Gastrocnemius medialis (tissue), 4 donors: ENCODE results near the gene NID1. TPM values are rescaled to one million over a fixed set of nuclear protein-coding genes. Genes with fewer than 3 reads are reported as not detected.

Source experiments
- ATAC-seq, 2 donors: fragments of 150-250 bp; one replicate each; pipeline ENCODE4 v1.9.1; 2016
- DNase-seq, 2 donors: peaks; one replicate each; pipeline ENCODE4 v3.0.0-alpha.2; 2019
- H3K27ac ChIP-seq, 4 donors: fragments of 200-600 bp; sonication (generic); 1 replicate in 1 of 4; 2 replicates in 3 of 4; pipeline ENCODE4 v1.5.1; 2016 to 2018; ENCODE audit warnings: mild to moderate bottlenecking in 2 of 4, moderate library complexity in 1 of 4
- H3K27me3 ChIP-seq, 3 donors: fragments of 200-600 bp; sonication (generic) in 2 of 3; 1 replicate in 1 of 3; 2 replicates in 2 of 3; pipeline versions ENCODE4 v1.5.1 to v1.6.0; 2016 to 2019; ENCODE audit warnings: mild to moderate bottlenecking in 1 of 3, moderate library complexity in 1 of 3
- H3K36me3 ChIP-seq, 2 donors: fragments of 200-600 bp; sonication (generic) in 1 of 2; one replicate each; pipeline ENCODE4 v1.5.1; 2017 to 2018
- H3K4me1 ChIP-seq, 2 donors: fragments of 200-600 bp; sonication (generic) in 1 of 2; one replicate each; pipeline ENCODE4 v1.5.1; 2016 to 2017; ENCODE audit warnings: mild to moderate bottlenecking in 2 of 2
- H3K4me3 ChIP-seq, 4 donors: fragments of 200-600 bp; sonication (generic) in 3 of 4; 1 replicate in 1 of 4; 2 replicates in 3 of 4; pipeline ENCODE4 v1.5.1; 2016 to 2019; ENCODE audit warnings: mild to moderate bottlenecking in 2 of 4
- H3K9me3 ChIP-seq, 3 donors: fragments of 200-600 bp; sonication (generic) in 2 of 3; 1 replicate in 1 of 3; 2 replicates in 2 of 3; pipeline ENCODE4 v1.5.1; 2016 to 2019
- CTCF ChIP-seq, 5 experiments: fragments of 450-650 bp in 3 of 5; fragments of 200-600 bp in 2 of 5; sonication (generic) in 2 of 5; IDR thresholded peaks in 4 of 5; conservative IDR thresholded peaks in 1 of 5; 1 replicate in 4 of 5; 2 replicates in 1 of 5; pipeline ENCODE4 v1.5.1; 2016 to 2019; ENCODE audit warnings: antibody characterized with exemption in 5 of 5, mild to moderate bottlenecking in 3 of 5, moderate library complexity in 3 of 5
- POLR2A ChIP-seq, 2 donors: fragments of 450-650 bp; IDR thresholded peaks; one replicate each; pipeline ENCODE4 v1.6.1; 2017; ENCODE audit warnings: antibody characterized with exemption in 2 of 2, mild to moderate bottlenecking in 2 of 2, moderate library complexity in 2 of 2
- in situ Hi-C, 4 donors: fragments of 200-750 bp; cut with MboI; loops; one replicate each; pipeline versions ENCODE4 v1.15.0 to v1.8.0; 2017; ENCODE audit warnings: low sequenced_read_pairs in 4 of 4
- intact Hi-C: fragments of 100-400 bp; cut with DNase I; formaldehyde crosslinking; loops from one replicate; pipeline ENCODE4 v1.15.1; 2023; ENCODE audit warnings: low total_unique reads
- total RNA-seq, 4 donors: library from RNA; depleted of rRNA; stranded (reverse); fragments of >200 nt; gene quantifications; one replicate each; pipeline versions ENCODE4 v1.1.0 to v1.2.3, GENCODE V29; 2016

Gene NID1
- total RNA-seq, 4 donors from 2014 or later = 33.7 to 79.0 (median 51.7) TPM

- DNase-seq (no peak), ATAC-seq (no peak)
- intact Hi-C loops = no loop called here
- Histone ChIP-seq H3K4me1 (peaks cover 0 to 4% of the 10 kb centered on the region in 2 donors), H3K4me3 (no peak overlapping the region), H3K27me3 (no peaks in the 10 kb centered on the region), H3K36me3 (peaks cover 0 to 8% of the 10 kb centered on the region in 2 donors), H3K9me3 (no peaks in the 10 kb centered on the region), H3K27ac (no peak overlapping the region)
- in situ Hi-C loops = no loop called here
- no peak for TF ChIP-seq POLR2A (IDR thresholded peaks at IDR 0.05)
Measured at GRCh38 chr1:235997931-235998330, 67.0 kb downstream of the NID1 start.

GRCh38 chr1:235997049-235997448, 67.8 kb downstream of the NID1 start:
- Histone ChIP-seq H3K27ac (no peak overlapping the region), H3K9me3 (no peaks in the 10 kb centered on the region), H3K4me3 (no peak overlapping the region), H3K27me3 (no peaks in the 10 kb centered on the region), H3K36me3 (peaks cover 0 to 8% of the 10 kb centered on the region in 2 donors), H3K4me1 (peaks cover 0 to 2% of the 10 kb centered on the region in 2 donors)
- DNase-seq (no peak), ATAC-seq (no peak)
- intact Hi-C loops (no loop called here), in situ Hi-C loops (no loop called here)
- TF ChIP-seq CTCF (IDR thresholded peaks at IDR 0.05 in 4 of 5, conservative IDR thresholded peaks at IDR 0.05 in 1 of 5) (no peak), POLR2A (IDR thresholded peaks at IDR 0.05) (no peak)

GRCh38 chr1:235996048-235996785, 68.7 kb downstream of the NID1 start:
- in situ Hi-C loops (no loop called here), intact Hi-C loops (no loop called here)
- Histone ChIP-seq H3K27ac (no peak overlapping the region), H3K4me3 (no peak overlapping the region), H3K27me3 (no peaks in the 10 kb centered on the region), H3K9me3 (no peaks in the 10 kb centered on the region), H3K36me3 (peaks cover 0 to 8% of the 10 kb centered on the region in 2 donors), H3K4me1 (no peaks in the 10 kb centered on the region)
- no peak for DNase-seq
- TF ChIP-seq CTCF (IDR thresholded peaks at IDR 0.05 in 4 of 5, conservative IDR thresholded peaks at IDR 0.05 in 1 of 5) (no peak), POLR2A (IDR thresholded peaks at IDR 0.05) (no peak)
- no peak for ATAC-seq

- Histone ChIP-seq H3K27me3 (no peaks in the 10 kb centered on the region), H3K36me3 (peaks cover 0 to 8% of the 10 kb centered on the region in 2 donors), H3K4me3 (no peak overlapping the region), H3K9me3 (no peaks in the 10 kb centered on the region), H3K4me1 (no peaks in the 10 kb centered on the region), H3K27ac (no peak overlapping the region)
- intact Hi-C loops = no loop called here
- TF ChIP-seq CTCF (IDR thresholded peaks at IDR 0.05 in 4 of 5, conservative IDR thresholded peaks at IDR 0.05 in 1 of 5) (no peak), POLR2A (IDR thresholded peaks at IDR 0.05) (no peak)
- in situ Hi-C loops = no loop called here
- DNase-seq (no peak), ATAC-seq (no peak)
Measured at GRCh38 chr1:235995511-235995910, 69.4 kb downstream of the NID1 start.

GRCh38 chr1:235993652-235994051, 71.2 kb downstream of the NID1 start:
- Histone ChIP-seq H3K9me3 (no peaks in the 10 kb centered on the region), H3K4me3 (no peak overlapping the region), H3K36me3 (peaks cover 0 to 8% of the 10 kb centered on the region in 2 donors), H3K27ac (no peak overlapping the region), H3K4me1 (no peaks in the 10 kb centered on the region), H3K27me3 (no peaks in the 10 kb centered on the region)
- in situ Hi-C loops (no loop called here), intact Hi-C loops (no loop called here)
- DNase-seq (no peak), ATAC-seq (no peak)
- TF ChIP-seq POLR2A (IDR thresholded peaks at IDR 0.05) (no peak), CTCF (IDR thresholded peaks at IDR 0.05 in 4 of 5, conservative IDR thresholded peaks at IDR 0.05 in 1 of 5) (no peak)
